ENCODE measurements around the gene S1PR3. TPM values are rescaled to one million over a fixed set of nuclear protein-coding genes. Genes with fewer than 3 reads are reported as not detected.

Gene S1PR3
- total RNA-seq, 2 experiments from 2014 or later, result not detected

- Mint-ChIP-seq H3K9me3 (ENCODE audit: insufficient read depth) (no peaks in the 10 kb centered on the region), H3K4me3 (no peak overlapping the region), H3K36me3 (ENCODE audit: low read depth) (no peaks in the 10 kb centered on the region), H3K27me3 (ENCODE audit: low read depth) (peaks cover 6% of the 10 kb centered on the region), H3K27ac (no peak overlapping the region), H3K4me1 (ENCODE audit: low read depth) (peaks cover 9% of the 10 kb centered on the region)
- ATAC-seq, result no peak
- ChIA-PET CTCF (no interaction called here), POLR2A (no interaction called here)
- no peak for DNase-seq
Measured at GRCh38 chr9:88953381-88954029, 37.8 kb upstream of the S1PR3 start.

DNA sequence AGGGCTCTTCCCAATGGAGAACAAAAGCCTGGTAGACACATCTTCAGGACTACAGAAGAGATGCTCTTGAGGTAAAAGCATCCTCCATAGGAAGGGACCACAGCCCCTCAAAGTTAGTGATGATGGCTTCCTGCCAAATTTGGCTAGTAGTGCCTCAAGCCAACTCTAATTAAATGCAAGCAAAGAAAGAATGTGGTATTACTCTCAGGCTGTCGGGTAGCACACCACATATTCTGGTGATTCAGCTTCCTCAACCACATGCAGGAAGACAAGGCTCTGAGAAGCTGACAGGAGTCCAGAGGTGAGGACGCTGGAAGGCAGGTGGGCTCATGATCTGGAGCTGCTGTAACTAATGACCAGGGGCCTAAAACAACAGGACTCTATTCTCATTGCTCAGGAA, 37.2 kb upstream of the S1PR3 start:
- H3K27me3 Mint-ChIP-seq (ENCODE audit: low read depth), result peaks cover 6% of the 10 kb centered on the region
- DNase-seq, result no peak
- POLR2A ChIA-PET, result no interaction called here
- no peak overlapping the region for H3K27ac Mint-ChIP-seq
- no peaks in the 10 kb centered on the region for H3K36me3 Mint-ChIP-seq (ENCODE audit: low read depth)
- H3K9me3 Mint-ChIP-seq (ENCODE audit: insufficient read depth), result no peaks in the 10 kb centered on the region
- H3K4me1 Mint-ChIP-seq (ENCODE audit: low read depth), result peaks cover 9% of the 10 kb centered on the region
- H3K4me3 Mint-ChIP-seq, result no peak overlapping the region
- ATAC-seq, result no peak
- CTCF ChIA-PET, result no interaction called here

DNA sequence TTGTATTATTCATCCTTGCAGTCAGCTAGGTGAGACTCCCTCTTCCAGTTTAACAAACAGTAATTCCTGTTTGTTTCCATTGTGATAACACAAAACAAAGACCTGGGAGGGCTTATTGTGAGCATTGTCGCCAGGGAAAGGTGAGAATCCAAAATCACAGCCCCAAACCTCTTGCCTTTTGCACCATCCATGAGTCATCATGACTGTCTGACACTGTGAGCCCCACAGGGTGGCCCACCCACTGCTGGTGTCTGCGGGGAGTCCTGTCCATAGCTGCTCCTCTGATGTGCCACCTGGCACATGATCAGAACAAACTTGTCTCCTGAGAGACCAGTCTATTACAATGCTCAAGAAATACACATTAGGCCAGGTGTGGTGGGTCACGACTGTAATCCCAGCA, 33.7 kb upstream of the S1PR3 start:
- Mint-ChIP-seq H3K27ac (no peak overlapping the region), H3K4me3 (no peak overlapping the region), H3K9me3 (ENCODE audit: insufficient read depth) (no peaks in the 10 kb centered on the region), H3K27me3 (ENCODE audit: low read depth) (peaks cover 13% of the 10 kb centered on the region), H3K4me1 (ENCODE audit: low read depth) (peaks cover 9% of the 10 kb centered on the region), H3K36me3 (ENCODE audit: low read depth) (no peaks in the 10 kb centered on the region)
- CTCF ChIA-PET, result no interaction called here
- ATAC-seq, result no peak
- no peak for DNase-seq
- POLR2A ChIA-PET, result no interaction called here

DNA sequence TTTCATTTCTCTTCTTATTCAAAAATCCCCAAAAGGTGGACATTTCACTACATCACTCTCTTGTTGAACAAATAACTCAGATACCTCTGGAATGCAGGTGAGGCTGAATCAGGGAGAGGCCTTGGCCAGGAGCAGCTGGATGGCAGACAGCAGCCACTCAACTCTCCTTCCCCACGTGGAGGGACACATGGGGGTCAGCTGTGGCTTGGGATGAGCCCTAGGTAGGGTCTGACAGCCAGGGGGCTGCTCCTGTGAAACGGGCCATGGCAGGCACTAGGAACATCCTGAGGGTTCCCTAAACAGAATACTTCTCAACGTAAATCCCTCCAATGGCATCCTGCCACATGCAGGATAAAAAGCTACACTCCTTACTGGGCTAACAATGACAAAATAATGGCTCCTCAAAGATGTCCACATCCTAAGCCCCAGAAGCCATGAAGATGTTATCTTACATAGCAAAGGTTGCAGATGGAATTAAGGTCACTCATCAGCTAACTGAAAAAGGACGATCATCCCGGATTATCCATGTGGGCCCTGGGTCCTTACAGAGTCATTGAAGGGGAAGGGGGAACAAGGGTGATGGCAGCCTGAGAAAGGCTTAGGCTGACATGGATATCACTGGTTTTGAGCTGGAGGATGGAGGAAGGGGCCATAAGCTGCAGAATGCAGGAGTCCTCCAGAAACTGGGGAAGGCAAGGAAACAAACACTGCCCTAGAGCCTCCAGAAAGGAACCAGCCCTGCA, 31.4 kb upstream of the S1PR3 start:
- no peak for ATAC-seq
- CTCF ChIA-PET, result no interaction called here
- H3K9me3 Mint-ChIP-seq (ENCODE audit: insufficient read depth), result no peaks in the 10 kb centered on the region

GRCh38 chr9:88960632-88961031, 30.6 kb upstream of the S1PR3 start:
- H3K27me3 Mint-ChIP-seq (ENCODE audit: low read depth), result peaks cover 17% of the 10 kb centered on the region
- POLR2A ChIA-PET, result no interaction called here
- H3K27ac Mint-ChIP-seq, result no peak overlapping the region
- no peak overlapping the region for H3K4me3 Mint-ChIP-seq
- no peak for DNase-seq
- H3K9me3 Mint-ChIP-seq (ENCODE audit: insufficient read depth), result no peaks in the 10 kb centered on the region
- CTCF ChIA-PET, result no interaction called here
- no peak for ATAC-seq
- H3K36me3 Mint-ChIP-seq (ENCODE audit: low read depth), result no peaks in the 10 kb centered on the region
- H3K4me1 Mint-ChIP-seq (ENCODE audit: low read depth), result no peaks in the 10 kb centered on the region

More for the DNA sequence above, 31.4 kb upstream of the S1PR3 start:
- Mint-ChIP-seq H3K27ac (no peak overlapping the region), H3K4me3 (no peak overlapping the region), H3K4me1 (ENCODE audit: low read depth) (no peaks in the 10 kb centered on the region), H3K36me3 (ENCODE audit: low read depth) (no peaks in the 10 kb centered on the region), H3K27me3 (ENCODE audit: low read depth) (peaks cover 19% of the 10 kb centered on the region)
- DNase-seq, result no peak
- POLR2A ChIA-PET, result no interaction called here

DNA sequence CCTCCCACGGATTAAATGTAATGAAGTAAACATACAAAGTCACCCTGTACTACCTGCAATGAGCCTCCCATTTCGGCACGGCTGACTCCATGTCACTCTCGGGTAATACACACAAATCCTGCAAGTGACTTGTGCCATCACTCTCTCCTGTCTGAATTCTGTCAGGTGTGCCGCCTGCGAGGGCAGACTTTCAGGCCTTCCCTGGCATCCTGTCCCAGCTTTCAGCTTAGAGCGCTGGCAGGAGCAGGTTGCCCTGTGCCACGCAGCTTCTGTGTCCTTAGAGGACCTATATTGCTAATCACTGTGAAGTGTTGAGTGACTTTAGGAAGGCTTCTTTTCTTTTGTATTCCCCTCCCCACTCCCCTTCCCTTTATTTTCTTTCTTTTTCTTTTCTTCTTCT, 25.8 kb upstream of the S1PR3 start:
- Mint-ChIP-seq H3K4me3 (no peak overlapping the region), H3K36me3 (ENCODE audit: low read depth) (no peaks in the 10 kb centered on the region), H3K27me3 (ENCODE audit: low read depth) (peaks cover 12% of the 10 kb centered on the region), H3K27ac (no peak overlapping the region), H3K4me1 (ENCODE audit: low read depth) (no peaks in the 10 kb centered on the region), H3K9me3 (ENCODE audit: insufficient read depth) (no peaks in the 10 kb centered on the region)
- ChIA-PET CTCF (no interaction called here), POLR2A (no interaction called here)
- DNase-seq (no peak), ATAC-seq (no peak)

DNA sequence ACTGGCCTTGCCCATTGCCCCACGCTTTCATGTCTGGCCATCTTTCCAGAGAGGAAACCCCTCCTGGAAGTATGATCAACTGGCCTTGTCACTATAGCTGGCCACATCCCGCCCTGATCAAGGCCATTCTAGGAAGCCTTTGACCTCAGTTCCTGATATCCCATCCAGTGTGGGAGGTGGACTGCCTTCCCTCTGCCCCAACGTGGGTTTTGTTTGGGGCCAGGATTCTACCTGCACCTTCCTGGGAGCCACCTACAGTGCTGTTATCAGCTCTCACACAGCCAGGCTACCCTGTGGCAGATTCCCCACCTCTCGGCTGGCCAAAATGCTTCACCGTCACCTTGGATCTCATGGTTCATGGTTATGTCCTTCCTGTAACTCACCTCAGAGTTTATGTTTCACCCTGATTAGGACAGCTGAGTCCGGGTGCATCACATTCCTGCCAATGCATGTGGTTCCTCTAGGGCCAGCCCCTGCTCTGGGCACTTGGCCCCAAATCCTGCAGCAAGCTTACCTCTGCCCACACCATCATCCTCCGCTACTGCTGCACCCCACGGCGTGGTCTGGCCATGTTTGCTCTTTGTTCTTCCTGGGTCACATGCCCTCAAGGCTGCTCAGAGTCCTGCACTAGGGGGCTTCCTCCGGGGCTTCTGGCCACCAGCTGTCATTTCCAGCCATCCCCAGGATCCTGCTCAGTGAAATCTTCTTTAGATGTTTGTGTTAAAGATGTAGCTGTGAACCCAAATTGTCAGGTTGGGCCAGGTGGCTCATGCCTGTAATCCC, 24.2 kb upstream of the S1PR3 start:
- POLR2A ChIA-PET, result no interaction called here
- ATAC-seq (no peak), DNase-seq (no peak)
- no peak overlapping the region for H3K27ac Mint-ChIP-seq
- CTCF ChIA-PET, result no interaction called here
- H3K4me1 Mint-ChIP-seq (ENCODE audit: low read depth), result no peaks in the 10 kb centered on the region
- H3K27me3 Mint-ChIP-seq (ENCODE audit: low read depth), result peaks cover 7% of the 10 kb centered on the region
- no peak overlapping the region for H3K4me3 Mint-ChIP-seq
- H3K9me3 Mint-ChIP-seq (ENCODE audit: insufficient read depth), result no peaks in the 10 kb centered on the region
- H3K36me3 Mint-ChIP-seq (ENCODE audit: low read depth), result no peaks in the 10 kb centered on the region

- no peak overlapping the region for H3K4me3 Mint-ChIP-seq
- no peaks in the 10 kb centered on the region for H3K9me3 Mint-ChIP-seq (ENCODE audit: insufficient read depth)
- DNase-seq (no peak), ATAC-seq (no peak)
- H3K27ac Mint-ChIP-seq, result no peak overlapping the region
- H3K36me3 Mint-ChIP-seq (ENCODE audit: low read depth), result no peaks in the 10 kb centered on the region
- H3K27me3 Mint-ChIP-seq (ENCODE audit: low read depth), result peaks cover 2% of the 10 kb centered on the region
- H3K4me1 Mint-ChIP-seq (ENCODE audit: low read depth), result no peaks in the 10 kb centered on the region
- ChIA-PET CTCF (no interaction called here), POLR2A (no interaction called here)
Measured at GRCh38 chr9:88968799-88969198, 22.5 kb upstream of the S1PR3 start.

DNA sequence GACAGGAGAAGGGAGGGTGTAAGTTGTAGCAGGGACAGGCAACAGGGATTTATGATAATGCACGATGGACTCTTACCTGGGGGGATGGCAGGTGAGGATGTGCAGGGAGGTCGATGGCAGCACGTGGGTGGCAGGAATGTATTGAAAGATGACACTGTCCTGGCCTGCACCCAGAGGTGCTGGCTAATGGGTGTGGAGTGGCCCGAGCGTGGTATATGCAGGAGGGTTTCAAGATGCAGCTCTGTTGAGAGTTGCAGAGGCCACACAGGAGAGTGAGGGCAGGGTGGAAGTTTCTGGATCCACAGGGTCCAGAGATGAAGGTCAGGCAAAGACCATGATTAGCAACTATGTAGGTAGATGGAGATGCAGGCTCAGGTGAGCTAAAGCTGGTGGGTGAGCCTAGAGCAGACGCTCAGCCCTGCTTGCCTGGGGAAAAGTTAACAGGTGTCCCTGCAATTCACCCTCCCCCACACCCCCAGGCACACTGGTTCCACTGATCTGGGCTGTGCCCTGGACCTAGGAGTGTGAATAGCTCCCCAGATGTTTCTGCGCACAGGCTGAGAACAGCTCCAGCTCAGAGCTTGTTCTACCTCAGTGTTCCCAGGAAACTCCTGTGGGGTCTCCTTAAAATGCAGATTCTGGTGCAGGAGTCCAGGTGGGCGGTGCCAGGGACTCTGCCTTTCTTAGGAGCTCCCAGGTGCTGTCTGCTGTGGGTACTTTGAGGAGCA, 21.5 kb upstream of the S1PR3 start:
- Mint-ChIP-seq H3K27ac (no peak overlapping the region), H3K4me1 (ENCODE audit: low read depth) (no peaks in the 10 kb centered on the region), H3K27me3 (ENCODE audit: low read depth) (no peaks in the 10 kb centered on the region), H3K9me3 (ENCODE audit: insufficient read depth) (no peaks in the 10 kb centered on the region), H3K4me3 (no peak overlapping the region), H3K36me3 (ENCODE audit: low read depth) (no peaks in the 10 kb centered on the region)
- POLR2A ChIA-PET, result no interaction called here
- CTCF ChIA-PET, result no interaction called here
- no peak for ATAC-seq
- no peak for DNase-seq

- no peak for ATAC-seq
- H3K27ac Mint-ChIP-seq, result no peak overlapping the region
- ChIA-PET CTCF (no interaction called here), POLR2A (no interaction called here)
- H3K4me1 Mint-ChIP-seq (ENCODE audit: low read depth), result no peaks in the 10 kb centered on the region
- H3K4me3 Mint-ChIP-seq, result no peak overlapping the region
- H3K36me3 Mint-ChIP-seq (ENCODE audit: low read depth), result no peaks in the 10 kb centered on the region
- no peaks in the 10 kb centered on the region for H3K27me3 Mint-ChIP-seq (ENCODE audit: low read depth)
- H3K9me3 Mint-ChIP-seq (ENCODE audit: insufficient read depth), result no peaks in the 10 kb centered on the region
- no peak for DNase-seq
Measured at GRCh38 chr9:88971131-88971960, 19.9 kb upstream of the S1PR3 start.

- no peak for ATAC-seq
- Mint-ChIP-seq H3K4me3 (no peak overlapping the region), H3K27me3 (ENCODE audit: low read depth) (peaks cover 2% of the 10 kb centered on the region), H3K27ac (no peak overlapping the region), H3K4me1 (ENCODE audit: low read depth) (no peaks in the 10 kb centered on the region), H3K9me3 (ENCODE audit: insufficient read depth) (no peaks in the 10 kb centered on the region), H3K36me3 (ENCODE audit: low read depth) (no peaks in the 10 kb centered on the region)
- no peak for DNase-seq
- POLR2A ChIA-PET, result no interaction called here
- CTCF ChIA-PET, result no interaction called here
Measured at GRCh38 chr9:88972401-88972800, 18.9 kb upstream of the S1PR3 start.

Data from activated CD8-positive, alpha-beta T cell treated with anti-CD3 and anti-CD28 coated beads, Interleukin-2, amount 10 ng/mL, durations not matched to agents 7 days and 5 days (primary cell).